ENCODE measurements around the gene MAP1B.

The MAP1B gene

GRCh38 chr5:72216756-72217155, 109.5 kb downstream of the MAP1B start:
- FAIRE-seq (no peak), DNase-seq (ENCODE audit: insufficient read length, low spot score) (no peak)

GRCh38 chr5:72221099-72221498, 113.8 kb downstream of the MAP1B start:
- no peak for FAIRE-seq
- DNase-seq (ENCODE audit: insufficient read length, low spot score): no peak

DNA sequence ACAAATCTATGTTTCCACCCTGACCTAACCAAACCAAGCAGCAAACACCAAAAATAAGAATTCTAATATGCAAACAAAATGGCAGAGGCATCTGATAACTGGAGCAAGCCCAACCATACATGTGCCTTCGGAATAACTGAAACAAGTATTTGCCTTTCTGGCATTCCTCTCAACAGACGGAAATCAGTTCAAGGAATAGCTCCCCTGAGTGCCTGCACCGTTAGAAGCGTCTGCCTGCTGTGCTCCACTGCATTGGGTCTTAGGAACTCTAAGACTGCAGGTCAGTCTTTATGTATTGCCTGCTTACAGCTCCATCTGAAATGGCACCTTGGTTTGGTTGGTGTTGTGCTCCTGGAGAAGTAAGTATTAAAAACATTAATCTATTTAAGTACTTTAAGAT, 114.3 kb downstream of the MAP1B start:
- no peak for DNase-seq (ENCODE audit: insufficient read length, low spot score)
- FAIRE-seq: no peak

GRCh38 chr5:72222521-72222920, 115.2 kb downstream of the MAP1B start:
- FAIRE-seq: no peak
- no peak for DNase-seq (ENCODE audit: insufficient read length, low spot score)

GRCh38 chr5:72223371-72223770, 116.1 kb downstream of the MAP1B start:
- DNase-seq (ENCODE audit: insufficient read length, low spot score): no peak
- FAIRE-seq: no peak

- FAIRE-seq (no peak), DNase-seq (ENCODE audit: insufficient read length, low spot score) (no peak)
Observed at GRCh38 chr5:72224946-72225463, 117.7 kb downstream of the MAP1B start.

DNA sequence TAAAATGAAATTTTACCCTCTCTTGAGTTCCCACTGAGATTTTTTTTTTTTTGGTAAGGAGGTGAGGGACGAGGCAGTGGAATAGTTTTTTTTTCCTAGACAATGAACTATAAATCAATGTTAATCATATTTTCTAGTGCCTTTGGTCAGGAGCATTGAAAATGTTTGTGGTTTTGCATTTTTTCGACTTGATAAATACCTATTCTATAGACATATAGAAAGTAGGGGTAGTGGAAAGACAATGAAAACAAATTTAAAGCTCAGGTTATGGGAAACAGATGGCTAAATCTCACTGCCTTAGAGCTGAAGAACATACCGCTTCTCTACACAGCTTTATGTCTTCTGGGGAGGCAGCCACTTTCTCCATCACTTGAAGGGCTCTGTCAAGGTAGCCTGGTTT, 118.5 kb downstream of the MAP1B start:
- DNase-seq (ENCODE audit: insufficient read length, low spot score): no peak

GRCh38 chr5:72226950-72227349, 119.7 kb downstream of the MAP1B start:
- no peak for DNase-seq (ENCODE audit: insufficient read length, low spot score)
- FAIRE-seq: no peak

More for the DNA sequence above, 118.5 kb downstream of the MAP1B start:
- FAIRE-seq: no peak

GRCh38 chr5:72228960-72229359, 121.7 kb downstream of the MAP1B start:
- DNase-seq (ENCODE audit: insufficient read length, low spot score) (no peak), FAIRE-seq (no peak)

- FAIRE-seq: peak; percentile 75
- peak; percentile 12 for DNase-seq (ENCODE audit: insufficient read length, low spot score)
Observed at GRCh38 chr5:72231991-72232703, 124.9 kb downstream of the MAP1B start.

DNA sequence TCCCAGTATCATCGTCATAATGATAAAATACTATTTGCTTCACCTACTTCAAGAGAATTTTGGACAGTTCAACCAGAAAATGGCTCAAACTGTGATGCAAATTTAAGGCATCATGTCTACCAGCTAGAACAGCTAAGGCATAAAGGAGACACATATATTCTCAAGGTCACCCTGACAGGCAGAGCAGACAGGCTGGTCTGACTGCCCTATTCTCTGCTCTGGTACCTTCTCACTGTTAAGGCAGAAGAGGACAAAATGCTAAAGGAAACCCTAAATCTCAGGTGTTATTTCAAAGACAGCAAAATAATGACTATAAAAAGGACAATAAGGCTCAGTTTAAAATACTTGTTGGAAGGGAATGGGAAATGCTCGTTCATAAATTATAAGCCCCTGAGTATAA, 125.6 kb downstream of the MAP1B start:
- no peak for DNase-seq (ENCODE audit: insufficient read length, low spot score)
- peak; percentile 75 for FAIRE-seq

GRCh38 chr5:72233835-72234234, 126.6 kb downstream of the MAP1B start:
- no peak for DNase-seq (ENCODE audit: insufficient read length, low spot score)
- FAIRE-seq: no peak

DNA sequence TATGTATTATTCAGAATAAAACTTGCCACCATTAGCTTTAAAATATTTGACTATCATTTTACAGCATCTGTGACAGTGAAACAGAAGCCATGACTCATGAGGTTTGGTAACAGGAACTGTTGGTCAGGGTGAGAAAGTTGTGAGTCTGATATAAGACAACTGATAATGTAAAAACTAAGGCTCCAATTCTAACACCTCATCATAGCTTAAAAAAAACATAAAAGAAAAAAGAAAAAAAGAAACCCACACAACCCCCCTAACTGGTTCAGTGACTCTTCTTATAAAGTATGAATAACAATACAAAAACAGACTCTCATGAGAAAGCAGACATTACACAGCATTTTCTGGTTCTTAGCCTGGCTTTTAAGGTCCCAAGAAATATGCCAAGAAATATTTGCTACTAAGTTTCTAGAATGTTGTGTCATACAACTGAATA, 127.0 kb downstream of the MAP1B start:
- peak; percentile 93 for FAIRE-seq
- DNase-seq (ENCODE audit: insufficient read length, low spot score): peak; percentile 40

DNA sequence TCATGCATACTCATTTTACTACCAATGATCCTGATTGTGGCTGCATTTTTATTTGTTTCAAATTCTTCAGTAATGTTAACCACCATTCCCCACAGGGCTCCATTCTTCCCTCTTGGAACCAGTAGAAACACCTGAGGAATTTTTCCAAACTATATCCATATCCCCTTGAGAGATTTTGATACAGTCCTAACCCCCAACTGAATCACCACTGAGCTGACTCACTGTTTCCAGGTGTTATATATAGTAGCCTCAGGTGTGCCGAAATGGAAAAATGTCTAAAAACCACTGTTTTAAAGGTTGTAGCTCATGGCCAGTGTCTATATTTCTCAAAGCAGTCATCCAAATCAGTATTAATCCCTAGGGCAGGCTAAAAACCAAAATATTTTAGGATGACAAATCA, 127.6 kb downstream of the MAP1B start:
- DNase-seq (ENCODE audit: insufficient read length, low spot score) (no peak), FAIRE-seq (no peak)

DNA sequence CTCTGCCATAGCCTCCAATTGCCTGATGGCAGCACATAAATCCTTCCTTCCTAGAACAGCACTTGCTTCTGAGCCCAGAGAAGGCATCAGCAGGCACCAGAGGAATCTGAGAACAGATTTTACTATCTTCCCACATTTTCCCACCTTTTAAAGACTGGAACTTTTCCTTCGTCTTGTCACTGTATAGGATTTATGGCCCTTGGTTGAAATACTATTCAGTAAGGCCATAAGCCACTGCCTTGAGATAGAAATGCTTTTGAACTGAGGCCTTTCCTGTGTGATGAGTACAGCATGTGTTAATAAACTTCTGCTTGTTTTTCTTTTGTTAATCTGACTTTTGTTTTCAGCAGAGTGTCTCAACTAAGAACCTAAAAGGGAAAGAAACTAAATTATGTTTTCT, 128.4 kb downstream of the MAP1B start:
- FAIRE-seq (no peak), DNase-seq (ENCODE audit: insufficient read length, low spot score) (no peak)

DNA sequence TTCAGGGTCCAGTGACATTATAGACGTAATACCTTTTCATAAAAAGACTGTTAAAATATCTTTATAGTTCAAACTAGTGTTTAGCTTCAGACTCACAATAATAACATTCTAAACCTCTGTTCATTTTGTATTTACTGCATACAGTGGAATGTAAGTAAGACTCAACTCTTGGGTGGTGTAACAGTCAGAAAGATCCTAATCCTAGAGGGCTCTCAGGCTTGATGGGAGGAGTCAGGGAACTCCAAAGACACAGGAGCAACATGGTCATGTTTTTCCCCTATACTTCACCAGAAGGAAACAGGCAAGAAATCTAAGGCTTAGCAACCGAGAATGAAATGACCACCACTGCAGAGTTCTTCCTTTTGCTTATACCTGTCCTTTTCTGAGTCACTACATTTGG, 130.1 kb downstream of the MAP1B start:
- no peak for DNase-seq (ENCODE audit: insufficient read length, low spot score)
- FAIRE-seq: no peak

GRCh38 chr5:72237879-72238278, 130.6 kb downstream of the MAP1B start:
- FAIRE-seq: peak; percentile 4

DNA sequence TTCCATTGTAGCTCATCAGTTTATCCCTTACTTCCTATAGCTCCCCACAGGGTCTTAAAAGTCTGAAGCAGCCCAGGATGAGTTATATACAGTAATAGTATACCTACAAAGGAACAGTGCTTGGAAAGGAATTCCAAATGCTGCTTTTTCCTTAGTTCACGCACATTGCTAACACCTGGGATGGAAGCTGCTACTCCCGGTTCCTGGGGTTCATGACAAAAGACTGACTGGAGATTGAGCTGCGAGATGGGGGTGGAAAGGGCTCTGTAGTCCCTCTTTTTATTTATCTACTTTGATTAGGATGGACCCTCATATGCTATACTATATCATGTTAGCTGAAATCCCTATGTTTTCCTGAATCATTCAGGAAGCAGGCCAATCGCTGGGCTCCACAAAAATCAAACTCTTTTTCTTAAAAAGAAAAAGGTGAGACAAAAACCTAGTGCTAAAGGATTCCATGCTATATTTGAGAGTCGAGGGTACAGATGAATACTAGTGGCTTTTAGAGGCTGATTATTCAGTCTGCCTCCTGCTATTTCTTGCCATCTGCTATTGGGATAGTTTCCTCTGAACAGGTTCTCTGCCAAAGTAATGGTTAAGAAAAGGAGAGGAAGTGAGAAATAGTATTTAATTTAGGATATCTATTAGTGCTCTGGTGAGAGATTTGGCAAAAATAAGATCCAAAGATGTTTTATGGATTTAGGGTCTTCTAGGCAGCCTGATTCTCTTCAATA, 131.6 kb downstream of the MAP1B start:
- FAIRE-seq: no peak
- no peak for DNase-seq (ENCODE audit: insufficient read length, low spot score)

More at GRCh38 chr5:72237879-72238278, 130.6 kb downstream of the MAP1B start:
- DNase-seq (ENCODE audit: insufficient read length, low spot score): no peak

DNA sequence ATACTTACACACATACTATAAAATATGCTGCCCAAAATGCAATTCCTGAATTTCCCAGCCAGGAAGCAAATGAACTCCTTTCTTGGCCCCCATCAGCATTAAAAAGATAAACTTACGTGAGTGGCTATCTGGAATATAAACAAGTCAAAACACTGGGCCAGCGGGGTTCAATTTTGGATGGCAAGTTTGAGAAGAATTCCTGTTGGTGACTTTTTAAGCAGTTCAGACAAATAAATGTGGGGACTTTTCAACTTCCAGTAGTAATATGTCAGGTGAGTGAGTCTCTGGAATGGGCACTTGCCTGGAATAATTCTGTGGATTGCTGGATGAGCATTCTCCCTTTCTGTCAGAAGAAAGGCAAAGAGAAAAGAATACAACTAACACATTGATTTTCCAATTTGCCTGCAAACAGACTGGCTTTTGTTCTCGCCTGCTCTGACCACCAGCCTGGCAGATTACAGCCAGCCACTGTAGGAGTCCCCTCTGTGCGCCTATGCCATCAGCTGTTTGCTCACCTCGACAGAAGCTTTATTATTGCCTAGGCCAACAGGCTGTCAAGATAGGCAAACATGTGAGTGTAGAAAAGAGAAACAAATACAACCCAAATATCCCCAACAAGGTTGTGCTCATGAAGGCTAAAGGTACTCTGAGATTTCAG, 134.2 kb downstream of the MAP1B start:
- FAIRE-seq (no peak), DNase-seq (ENCODE audit: insufficient read length, low spot score) (no peak)

DNA sequence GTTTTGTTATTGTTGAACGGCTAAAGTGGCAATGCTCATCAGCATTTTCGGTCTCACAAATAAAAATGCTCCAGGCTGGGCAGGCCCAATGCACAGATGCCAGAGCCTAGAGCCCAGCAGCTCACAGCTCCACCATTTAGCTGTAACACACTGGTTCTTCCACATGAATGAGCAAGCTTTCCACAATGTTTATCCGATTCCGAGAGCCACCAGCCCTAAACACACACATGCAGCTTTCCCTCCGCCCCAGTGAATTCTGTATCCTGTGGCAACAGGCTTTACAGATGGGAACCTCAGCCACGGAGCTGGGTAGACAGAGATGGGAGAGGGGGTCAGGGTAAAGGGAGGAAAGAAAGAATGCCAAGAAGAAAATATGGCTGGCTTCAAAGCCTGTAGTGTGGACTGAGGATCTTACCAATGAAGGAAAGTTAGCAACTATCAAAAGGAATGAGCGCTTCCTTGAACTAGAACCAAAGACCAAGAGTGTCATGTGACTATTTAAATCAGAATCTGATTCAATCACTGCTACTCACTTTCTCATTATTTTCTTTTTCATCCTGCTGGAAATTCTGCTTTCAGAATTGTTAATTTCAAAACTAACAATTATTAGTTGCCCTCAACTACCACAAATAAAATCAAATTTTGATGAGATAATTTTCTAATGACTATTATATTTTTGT, 135.7 kb downstream of the MAP1B start:
- no peak for DNase-seq (ENCODE audit: insufficient read length, low spot score)
- FAIRE-seq: no peak

GRCh38 chr5:72243706-72244105, 136.4 kb downstream of the MAP1B start:
- DNase-seq (ENCODE audit: insufficient read length, low spot score) (no peak), FAIRE-seq (no peak)

Data from GM19239 (cell line).